ENCODE data around the gene NUP133. TPM values are rescaled to one million over a fixed set of nuclear protein-coding genes. Genes with fewer than 3 reads are reported as not detected.
"Not testable (repeated sequence)": the region's sequence is repeated elsewhere in the genome, so short reads cannot be mapped to it uniquely, and the experiment has no call there.

NUP133 gene
- polyA plus RNA-seq, 1 donor from 2014 or later: 16.3 TPM

- H3K27ac Mint-ChIP-seq: no peak overlapping the region
- peaks cover 9% of the 10 kb centered on the region for H3K36me3 Mint-ChIP-seq
- no peaks in the 10 kb centered on the region for H3K27me3 Mint-ChIP-seq
- no peaks in the 10 kb centered on the region for H3K9me3 Mint-ChIP-seq
- no peak overlapping the region for H3K4me3 Mint-ChIP-seq
- peaks cover 0 to 2% (median 0%) of the 10 kb centered on the region in 3 donors for H3K4me1 Mint-ChIP-seq
Measured at GRCh38 chr1:229529639-229530038, 21.5 kb upstream of the NUP133 start.

- Mint-ChIP-seq H3K9me3 (no peaks in the 10 kb centered on the region), H3K4me1 (no peaks in the 10 kb centered on the region), H3K27me3 (no peaks in the 10 kb centered on the region), H3K27ac (no peak overlapping the region), H3K36me3 (peaks cover 4% of the 10 kb centered on the region), H3K4me3 (no peak overlapping the region)
Measured at GRCh38 chr1:229526695-229527094, 18.6 kb upstream of the NUP133 start.

GRCh38 chr1:229523052-229523451 lies 14.9 kb upstream of the NUP133 start:
- Mint-ChIP-seq H3K27ac (peak overlapping the region in 1 of 3 donors; percentile 44), H3K4me3 (no peak overlapping the region), H3K4me1 (no peaks in the 10 kb centered on the region), H3K27me3 (no peaks in the 10 kb centered on the region), H3K9me3 (no peaks in the 10 kb centered on the region), H3K36me3 (peaks cover 4% of the 10 kb centered on the region)

- Mint-ChIP-seq H3K4me3 (no peak overlapping the region), H3K27me3 (no peaks in the 10 kb centered on the region), H3K9me3 (no peaks in the 10 kb centered on the region), H3K27ac (peak overlapping the region in 2 of 3 donors; percentile 33 to 81), H3K4me1 (peaks cover 0 to 2% (median 1%) of the 10 kb centered on the region in 3 donors), H3K36me3 (peaks cover 1% of the 10 kb centered on the region)
Measured at GRCh38 chr1:229514578-229515275, 6.6 kb upstream of the NUP133 start.

GRCh38 chr1:229511625-229512024 lies 3.5 kb upstream of the NUP133 start:
- not testable (repeated sequence) for H3K27ac Mint-ChIP-seq, H3K36me3 Mint-ChIP-seq, H3K9me3 Mint-ChIP-seq, H3K27me3 Mint-ChIP-seq, H3K4me3 Mint-ChIP-seq
- H3K4me1 Mint-ChIP-seq: peaks cover 7 to 18% (median 17%) of the 10 kb centered on the region in 3 donors

GRCh38 chr1:229511201-229511600 lies 3.1 kb upstream of the NUP133 start:
- not testable (repeated sequence) for H3K4me3 Mint-ChIP-seq, H3K27ac Mint-ChIP-seq, H3K36me3 Mint-ChIP-seq, H3K27me3 Mint-ChIP-seq, H3K9me3 Mint-ChIP-seq
- H3K4me1 Mint-ChIP-seq: peaks cover 7 to 20% (median 17%) of the 10 kb centered on the region in 3 donors

- Mint-ChIP-seq H3K27me3 (no peaks in the 10 kb centered on the region), H3K27ac (peak overlapping the region; percentile 85 to 98 (median 86)), H3K4me3 (peak overlapping the region; percentile 90 to 95 (median 94)), H3K36me3 (no peaks in the 10 kb centered on the region), H3K4me1 (peaks cover 11 to 19% (median 17%) of the 10 kb centered on the region in 3 donors), H3K9me3 (no peaks in the 10 kb centered on the region)
Measured at GRCh38 chr1:229509576-229509975, 1.4 kb upstream of the NUP133 start.

GRCh38 chr1:229508823-229509337 lies 739 bp upstream of the NUP133 start:
- Mint-ChIP-seq H3K4me3 (peak overlapping the region; percentile 90 to 95 (median 94)), H3K36me3 (no peaks in the 10 kb centered on the region), H3K9me3 (no peaks in the 10 kb centered on the region), H3K27ac (peak overlapping the region; percentile 85 to 99 (median 98)), H3K4me1 (peaks cover 12 to 18% (median 17%) of the 10 kb centered on the region in 3 donors), H3K27me3 (no peaks in the 10 kb centered on the region)

- H3K9me3 Mint-ChIP-seq: no peaks in the 10 kb centered on the region
- H3K27me3 Mint-ChIP-seq: no peaks in the 10 kb centered on the region
- H3K4me1 Mint-ChIP-seq: peaks cover 12 to 18% (median 17%) of the 10 kb centered on the region in 3 donors
- peak overlapping the region; percentile 90 to 95 (median 94) for H3K4me3 Mint-ChIP-seq
- peak overlapping the region; percentile 85 to 99 (median 98) for H3K27ac Mint-ChIP-seq
- no peaks in the 10 kb centered on the region for H3K36me3 Mint-ChIP-seq
Measured at GRCh38 chr1:229507502-229507901, 639 bp downstream of the NUP133 start.

- Mint-ChIP-seq H3K4me1 (peaks cover 12 to 18% (median 17%) of the 10 kb centered on the region in 3 donors), H3K27me3 (no peaks in the 10 kb centered on the region), H3K4me3 (peak overlapping the region; percentile 26 to 95 (median 94)), H3K27ac (peak overlapping the region in 1 of 3 donors; percentile 85), H3K9me3 (no peaks in the 10 kb centered on the region), H3K36me3 (no peaks in the 10 kb centered on the region)
Measured at GRCh38 chr1:229506633-229507032, 1.5 kb downstream of the NUP133 start.

- Mint-ChIP-seq H3K27ac (no peak overlapping the region), H3K27me3 (no peaks in the 10 kb centered on the region)
Measured at GRCh38 chr1:229495782-229496181, 12.4 kb downstream of the NUP133 start.

GRCh38 chr1:229487181-229487580 lies 21.0 kb downstream of the NUP133 start:
- H3K27ac Mint-ChIP-seq: no peak overlapping the region
- H3K27me3 Mint-ChIP-seq: no peaks in the 10 kb centered on the region
- no peak overlapping the region for H3K4me3 Mint-ChIP-seq
- H3K9me3 Mint-ChIP-seq: no peaks in the 10 kb centered on the region
- peaks cover 10% of the 10 kb centered on the region for H3K36me3 Mint-ChIP-seq
- H3K4me1 Mint-ChIP-seq: peaks cover 0 to 5% (median under 1%) of the 10 kb centered on the region in 3 donors

More at GRCh38 chr1:229495782-229496181, 12.4 kb downstream of the NUP133 start:
- peaks cover 4% of the 10 kb centered on the region for H3K36me3 Mint-ChIP-seq
- no peaks in the 10 kb centered on the region for H3K9me3 Mint-ChIP-seq
- no peak overlapping the region for H3K4me3 Mint-ChIP-seq
- H3K4me1 Mint-ChIP-seq: no peaks in the 10 kb centered on the region

- H3K27me3 Mint-ChIP-seq: no peaks in the 10 kb centered on the region
- H3K4me3 Mint-ChIP-seq: no peak overlapping the region
- peaks cover 7 to 15% (median 8%) of the 10 kb centered on the region in 3 donors for H3K4me1 Mint-ChIP-seq
- H3K27ac Mint-ChIP-seq: peak overlapping the region in 1 of 3 donors; percentile 3
- H3K9me3 Mint-ChIP-seq: no peaks in the 10 kb centered on the region
- H3K36me3 Mint-ChIP-seq: peaks cover 11% of the 10 kb centered on the region
Measured at GRCh38 chr1:229485318-229485717, 22.8 kb downstream of the NUP133 start.

- Mint-ChIP-seq H3K36me3 (peaks cover 11% of the 10 kb centered on the region), H3K4me3 (no peak overlapping the region), H3K9me3 (no peaks in the 10 kb centered on the region), H3K4me1 (peaks cover 26 to 33% (median 30%) of the 10 kb centered on the region in 3 donors), H3K27me3 (no peaks in the 10 kb centered on the region), H3K27ac (peak overlapping the region in 1 of 3 donors; percentile 60)
Measured at GRCh38 chr1:229482511-229482910, 25.6 kb downstream of the NUP133 start.

GRCh38 chr1:229480495-229480894 lies 27.6 kb downstream of the NUP133 start:
- peaks cover 9% of the 10 kb centered on the region for H3K36me3 Mint-ChIP-seq
- peak overlapping the region; percentile 85 to 96 (median 92) for H3K27ac Mint-ChIP-seq
- peaks cover 26 to 33% (median 30%) of the 10 kb centered on the region in 3 donors for H3K4me1 Mint-ChIP-seq
- peak overlapping the region; percentile 3 to 67 (median 60) for H3K4me3 Mint-ChIP-seq
- no peaks in the 10 kb centered on the region for H3K9me3 Mint-ChIP-seq
- no peaks in the 10 kb centered on the region for H3K27me3 Mint-ChIP-seq
